HG03439 (cell line): ENCODE data around the gene NMRK1.

Experiments
- ATAC-seq: cut with Tn5 transposase; IDR thresholded peaks from one replicate; pipeline ENCODE4 v1.9.1; 2021; ENCODE audit warnings: mild to moderate bottlenecking, moderate library complexity; ENCODE audit not compliant: unreplicated experiment

NMRK1 gene

DNA sequence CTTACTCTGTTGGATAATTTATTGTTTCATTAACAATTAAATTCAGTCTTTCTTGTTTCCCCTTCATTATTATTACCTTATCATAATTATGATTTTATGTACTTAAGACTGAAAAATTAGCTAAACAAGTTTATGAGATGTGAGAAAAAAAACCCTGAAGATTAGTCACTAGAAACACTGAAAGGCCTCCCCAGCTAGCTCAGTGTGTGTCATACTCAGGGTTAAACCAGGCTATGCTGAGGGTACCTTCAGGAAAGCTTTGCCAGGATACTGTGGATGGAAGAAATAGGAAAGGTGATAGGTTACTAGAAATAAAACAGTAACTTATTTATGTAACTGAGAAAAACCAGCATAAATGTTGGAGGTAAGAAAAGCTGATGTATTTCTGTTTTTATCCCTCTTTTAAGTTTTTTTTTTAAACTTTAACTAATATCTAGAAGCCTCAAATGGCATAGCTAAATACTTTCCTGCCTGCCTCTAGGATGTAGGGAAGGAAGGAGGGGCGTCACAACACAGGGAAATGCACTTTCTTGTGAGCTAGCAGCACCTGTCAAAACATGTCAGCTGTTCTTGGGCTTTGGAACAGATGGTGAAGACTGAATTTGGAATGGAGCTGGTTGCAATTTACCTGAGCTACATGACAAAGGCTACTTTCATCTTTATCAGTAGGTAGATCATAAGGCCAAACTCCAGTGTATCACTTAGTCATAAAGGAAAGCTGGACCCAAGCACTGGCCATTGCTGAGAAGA lies 24.2 kb downstream of the NMRK1 start:
- no peak for ATAC-seq

DNA sequence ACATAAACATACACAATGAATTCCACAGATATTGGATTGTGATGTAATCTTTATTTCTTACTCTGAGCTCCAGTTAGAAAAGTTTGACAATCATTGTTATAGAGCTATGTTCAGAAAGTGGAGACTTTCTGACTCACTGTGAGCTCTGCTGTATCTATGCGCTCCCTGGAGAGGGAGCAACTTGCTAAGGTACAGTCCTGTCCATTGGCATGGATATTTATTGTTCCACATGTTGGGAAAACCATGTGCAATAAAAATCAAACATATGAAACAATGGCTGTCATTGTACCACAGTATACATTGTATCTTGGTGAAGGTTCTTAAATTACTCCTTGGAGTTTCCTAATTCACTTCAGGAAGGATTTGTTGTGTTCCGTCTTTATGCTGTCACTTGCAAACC lies 26.8 kb downstream of the NMRK1 start:
- no peak for ATAC-seq

DNA sequence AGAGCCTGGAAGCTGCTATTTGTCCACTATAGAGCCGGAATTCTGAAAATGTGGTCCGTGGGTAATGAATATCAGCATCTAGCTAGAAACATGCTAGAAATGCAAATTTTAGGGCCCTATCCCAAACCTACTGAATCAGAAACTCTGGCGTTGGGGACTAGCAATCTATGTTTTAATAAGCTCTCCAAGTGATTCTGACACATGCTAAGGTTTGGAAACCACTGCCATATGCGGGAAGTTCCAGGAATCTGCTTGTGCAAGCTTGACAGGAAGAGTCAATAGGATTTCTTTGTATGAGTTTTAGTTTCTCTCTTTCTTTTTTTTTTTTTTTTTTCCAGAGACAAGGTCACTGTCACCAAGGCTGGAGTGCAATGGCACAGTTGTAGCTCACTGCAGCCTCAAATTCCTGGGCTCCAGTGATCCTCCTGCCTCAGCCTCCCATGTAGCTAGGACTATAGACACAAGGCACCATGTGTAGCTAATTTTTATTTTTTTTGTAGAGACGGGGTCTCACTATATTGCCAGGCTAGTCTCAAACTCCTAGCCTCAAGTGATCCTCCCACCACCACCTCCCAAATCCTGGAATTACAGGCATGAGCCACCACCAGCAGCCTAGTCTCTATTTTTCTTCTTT lies 33.5 kb downstream of the NMRK1 start:
- no peak for ATAC-seq

DNA sequence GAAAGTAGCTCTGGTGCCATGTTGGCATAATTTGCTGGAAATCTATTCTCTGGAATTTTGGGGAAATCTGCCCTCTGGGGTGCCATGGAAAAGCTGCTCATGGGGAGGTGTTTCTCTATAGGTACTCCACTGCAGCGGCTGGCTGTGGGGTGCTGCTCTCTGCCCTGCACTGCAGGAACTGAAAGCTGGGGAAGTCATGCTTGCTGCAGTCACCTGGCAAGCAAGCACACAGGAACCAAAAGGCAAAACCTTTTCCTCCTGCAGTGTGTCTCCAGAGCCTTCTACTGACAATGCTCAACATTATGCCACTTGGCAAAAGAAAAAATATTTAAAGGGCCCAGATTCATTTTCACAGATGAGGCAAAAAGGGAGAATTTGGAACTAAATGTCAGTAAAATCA lies 34.1 kb downstream of the NMRK1 start:
- peak; percentile 75 for ATAC-seq

DNA sequence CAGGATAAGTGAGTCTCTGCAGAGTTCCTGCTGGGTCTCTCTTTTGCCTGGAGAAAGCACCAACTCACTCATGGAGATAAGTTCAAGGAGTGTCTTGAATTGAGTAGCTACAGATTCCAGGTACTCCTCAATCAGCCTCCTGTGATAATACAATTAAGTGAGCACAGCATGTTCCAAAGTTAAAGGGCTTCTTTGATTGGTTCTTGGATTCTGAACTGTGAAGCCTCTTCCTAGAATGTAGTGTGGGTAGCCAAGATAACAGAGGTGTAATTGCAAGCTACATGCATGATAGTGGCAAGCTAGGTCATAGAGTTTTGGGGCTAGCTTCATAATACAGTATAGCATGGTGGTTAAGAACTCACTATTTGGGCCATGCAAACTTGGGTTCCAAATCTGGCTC lies 36.7 kb downstream of the NMRK1 start:
- no peak for ATAC-seq

DNA sequence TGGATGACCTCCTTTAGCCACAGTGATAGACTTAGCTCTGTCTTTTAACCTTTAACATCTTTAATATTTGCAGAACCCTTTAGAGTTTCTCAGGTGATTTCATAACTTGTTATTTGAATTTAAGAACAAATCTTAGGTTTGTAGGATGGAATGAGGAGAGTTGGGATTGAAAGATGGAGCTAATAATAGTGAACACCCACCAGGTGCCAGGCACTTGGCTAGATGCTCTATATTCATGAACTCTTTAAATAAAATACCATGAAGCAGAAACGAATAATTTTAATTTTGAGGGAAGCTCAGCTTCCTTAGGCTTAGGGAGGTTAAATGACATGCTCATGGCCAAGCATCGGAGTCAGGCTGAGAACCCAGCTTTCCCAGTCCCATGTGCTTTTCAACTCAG lies 40.4 kb downstream of the NMRK1 start:
- no peak for ATAC-seq

DNA sequence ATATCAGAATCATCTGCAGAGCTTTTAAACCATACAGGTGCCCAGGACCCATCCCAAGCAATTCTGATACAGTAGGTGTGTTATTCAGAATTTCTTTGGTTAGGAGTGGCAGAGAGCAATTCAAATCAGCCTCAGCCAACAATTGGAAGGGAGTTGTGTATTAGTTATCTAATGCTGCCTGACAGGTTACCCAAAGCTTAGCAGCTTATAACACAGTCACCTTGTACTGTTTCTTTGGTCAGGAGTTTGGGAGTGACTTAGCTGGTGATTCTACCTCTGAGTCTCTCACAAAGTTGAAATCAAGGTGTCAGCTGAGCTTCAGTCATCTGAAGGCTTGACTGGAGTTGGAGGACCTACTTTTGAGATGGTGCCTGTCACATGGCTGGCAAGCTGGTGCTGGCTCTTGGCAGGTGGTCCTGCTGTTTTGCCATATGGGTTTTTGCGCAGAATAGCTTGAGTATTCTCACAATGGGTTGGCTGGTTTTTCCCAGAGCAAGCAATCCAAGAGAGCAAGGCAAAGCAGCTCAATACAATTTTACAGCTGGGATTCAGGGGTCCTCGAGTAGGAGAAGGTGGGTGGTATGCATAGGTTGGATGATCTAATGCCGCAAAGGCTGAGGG lies 41.1 kb downstream of the NMRK1 start:
- no peak for ATAC-seq

DNA sequence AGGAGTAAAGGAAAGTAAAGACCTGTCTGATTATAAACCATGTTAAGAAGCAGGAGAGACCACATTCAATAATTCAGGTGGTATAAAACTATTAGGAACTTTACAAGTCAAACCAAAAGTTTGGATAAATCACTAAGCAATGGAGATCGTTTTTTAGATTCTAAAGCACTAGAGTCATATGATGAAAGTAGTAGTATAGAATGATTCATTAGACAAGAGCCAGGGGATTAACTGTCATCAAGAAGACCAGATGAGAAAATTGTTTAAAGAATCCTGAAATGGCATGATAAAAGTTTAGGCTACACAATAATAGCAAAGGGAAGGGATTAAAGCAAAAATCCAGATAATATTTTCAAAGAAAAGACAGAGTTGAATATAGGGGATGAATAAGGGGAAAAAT lies 46.9 kb downstream of the NMRK1 start:
- no peak for ATAC-seq

DNA sequence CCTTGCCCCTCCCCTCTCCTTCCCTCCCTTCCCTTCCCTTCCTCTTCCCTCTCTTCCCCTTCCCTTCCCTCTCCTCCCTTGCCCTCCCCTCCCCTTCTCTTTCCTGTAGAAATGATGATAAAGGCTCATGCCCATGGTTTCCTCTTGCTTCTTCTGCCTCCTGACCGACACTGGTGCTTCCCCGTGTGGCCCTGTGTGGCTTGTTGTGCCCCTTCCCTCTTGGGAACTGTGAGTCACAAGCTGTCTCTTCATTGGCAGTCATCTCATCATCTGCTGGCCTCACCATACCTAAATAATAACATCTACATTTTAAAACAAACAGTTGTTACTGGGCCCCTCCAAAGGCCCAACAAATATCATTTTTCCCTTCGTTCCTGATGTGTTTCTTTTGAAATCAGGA lies 48.2 kb downstream of the NMRK1 start:
- ATAC-seq, result no peak

DNA sequence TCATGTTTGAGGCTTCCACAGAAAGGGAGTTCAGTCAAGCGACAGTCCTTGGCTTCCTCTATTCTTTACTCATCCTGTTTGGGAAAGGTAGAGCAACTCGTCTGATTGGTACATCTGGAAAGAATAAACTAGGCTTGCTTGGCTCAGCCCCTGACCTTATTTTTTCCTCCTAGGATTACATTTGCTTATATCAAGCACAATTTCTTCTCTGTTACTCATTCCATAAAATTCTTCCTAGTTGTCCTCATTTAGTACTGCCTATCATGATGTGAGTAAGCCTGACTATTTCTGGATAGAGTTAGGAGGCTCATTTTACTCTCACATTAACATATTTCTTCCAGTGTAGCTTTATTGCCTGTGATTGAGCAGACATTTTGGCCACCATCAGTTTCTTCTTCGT lies 48.9 kb downstream of the NMRK1 start:
- no peak for ATAC-seq

DNA sequence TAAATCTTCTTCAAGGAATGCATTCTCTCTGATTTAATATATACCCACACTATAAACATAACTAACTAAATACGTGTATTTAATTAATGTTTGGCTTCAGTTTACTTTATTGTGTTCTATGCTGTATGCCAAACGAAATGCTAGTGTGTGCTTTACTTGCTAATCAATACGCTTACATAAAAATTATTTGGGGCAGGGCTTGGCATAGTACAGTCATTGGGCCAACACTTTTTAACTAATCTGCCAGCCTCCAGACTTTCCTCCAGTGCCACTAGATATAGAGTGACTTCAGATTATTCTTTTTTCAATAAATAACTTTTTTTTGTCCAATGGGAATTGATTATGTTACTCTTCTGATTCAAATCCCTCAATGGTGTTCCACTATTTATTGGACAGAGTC lies 51.2 kb downstream of the NMRK1 start:
- ATAC-seq, result no peak

DNA sequence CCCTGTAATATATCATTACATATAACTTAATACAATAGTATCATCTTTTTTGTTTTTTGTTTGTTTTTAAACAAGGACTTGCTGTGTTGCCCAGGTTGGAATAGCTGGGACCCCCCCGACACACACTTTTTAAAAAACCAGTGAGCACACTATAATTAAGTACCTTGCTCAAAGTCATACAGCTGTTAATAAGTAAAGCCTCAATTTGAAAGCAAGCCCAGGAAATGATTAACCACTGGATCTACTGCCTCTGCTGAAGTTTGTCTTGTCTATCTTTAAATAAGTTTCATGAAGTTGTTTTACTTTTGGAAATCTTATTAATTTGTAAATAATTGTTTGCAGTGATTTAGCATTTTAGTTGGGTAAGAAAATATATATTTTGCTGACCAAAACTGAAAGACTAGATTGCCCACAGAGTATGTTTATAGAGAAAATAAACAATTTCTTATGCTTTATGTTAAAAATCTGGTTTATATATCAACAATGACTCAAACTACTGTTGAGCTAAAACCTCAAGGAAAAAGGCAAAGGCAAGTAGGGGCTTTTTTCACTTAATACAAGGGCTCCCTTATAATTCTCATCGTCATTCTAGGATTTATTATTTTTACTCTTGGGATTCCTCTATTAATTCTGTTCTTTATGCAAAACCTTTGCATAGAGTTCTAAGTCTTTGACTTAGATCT lies 54.0 kb downstream of the NMRK1 start:
- ATAC-seq, result no peak

DNA sequence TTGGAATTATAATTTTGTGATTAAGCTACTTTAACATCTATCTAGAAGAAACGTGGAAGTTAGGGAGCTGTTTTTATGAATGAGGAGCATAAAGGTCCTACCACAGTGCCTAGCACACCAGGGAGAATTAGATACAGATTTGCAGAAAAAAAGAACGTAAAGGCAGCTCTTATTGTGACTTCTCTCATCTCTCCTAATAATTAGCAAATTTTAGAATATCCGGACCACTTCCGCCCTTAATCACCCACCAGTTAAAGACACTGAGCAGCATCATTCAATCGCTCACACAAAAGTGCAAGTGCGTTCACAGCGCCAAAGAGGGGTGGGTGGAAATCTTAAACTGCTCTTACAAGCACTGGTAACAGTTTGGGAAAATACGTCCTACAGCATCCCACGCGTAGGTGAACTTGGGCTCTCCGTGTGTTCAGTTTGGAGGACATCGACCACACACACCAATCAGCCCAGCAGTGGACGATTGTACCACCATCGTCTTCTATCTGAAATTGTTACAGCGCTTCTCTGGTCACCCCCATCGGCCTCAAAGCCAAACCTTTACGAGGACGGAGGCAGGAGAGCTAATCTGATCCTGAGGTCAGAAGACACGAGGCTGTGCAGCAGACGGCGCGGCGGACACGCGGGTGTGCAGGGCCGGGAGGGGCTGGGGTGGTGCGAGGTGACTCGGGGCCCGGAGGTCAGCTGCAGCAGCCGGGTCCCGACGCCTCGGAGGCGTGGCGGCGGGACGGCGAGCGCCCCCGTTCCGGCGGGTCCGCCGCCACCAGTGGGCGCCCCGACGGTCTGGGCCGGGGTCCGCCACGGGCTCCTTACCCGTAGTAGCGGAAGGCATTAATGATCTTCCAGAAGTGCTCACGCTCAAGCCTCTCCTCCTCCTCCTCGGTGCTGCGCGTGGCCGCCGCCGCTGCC lies 60.5 kb downstream of the NMRK1 start:
- ATAC-seq, result peak; percentile 50

DNA sequence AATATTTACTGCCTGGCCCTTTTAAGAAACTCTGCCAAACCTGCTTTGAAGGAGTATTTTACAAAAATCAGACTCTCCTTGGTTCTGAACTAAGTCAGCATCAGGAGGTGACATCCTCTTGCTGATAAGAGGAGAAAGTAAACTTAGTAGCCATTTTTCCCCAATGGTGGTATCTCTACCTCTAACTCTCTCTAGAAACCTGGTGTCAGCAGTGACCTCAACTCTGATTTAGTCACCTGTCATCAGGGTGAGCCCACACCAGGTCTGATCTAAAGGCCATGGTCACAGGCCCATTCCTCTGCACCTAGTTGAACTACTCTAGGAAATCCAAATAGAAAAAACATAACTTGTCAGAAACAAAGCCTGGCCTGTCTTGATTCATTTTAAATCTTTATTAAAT lies 64.1 kb downstream of the NMRK1 start:
- ATAC-seq, result no peak

DNA sequence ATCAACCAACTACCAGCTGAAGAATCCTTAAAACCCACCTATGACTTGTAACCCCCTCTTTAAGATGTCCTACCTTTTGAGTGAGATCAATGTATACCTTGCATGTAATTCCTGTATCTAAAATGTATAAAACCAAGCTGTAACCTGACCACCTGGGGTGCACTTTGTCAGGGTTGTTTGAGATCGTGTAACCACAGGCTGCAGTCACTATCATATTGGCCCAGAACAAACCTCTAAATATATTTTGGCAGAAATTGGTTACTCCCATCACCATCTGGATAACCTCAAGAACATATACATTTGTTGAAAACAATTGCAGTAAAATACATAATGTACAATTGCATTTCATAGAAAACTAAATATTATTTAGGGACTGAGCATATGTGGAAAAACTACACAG lies 68.3 kb downstream of the NMRK1 start:
- ATAC-seq, result no peak

DNA sequence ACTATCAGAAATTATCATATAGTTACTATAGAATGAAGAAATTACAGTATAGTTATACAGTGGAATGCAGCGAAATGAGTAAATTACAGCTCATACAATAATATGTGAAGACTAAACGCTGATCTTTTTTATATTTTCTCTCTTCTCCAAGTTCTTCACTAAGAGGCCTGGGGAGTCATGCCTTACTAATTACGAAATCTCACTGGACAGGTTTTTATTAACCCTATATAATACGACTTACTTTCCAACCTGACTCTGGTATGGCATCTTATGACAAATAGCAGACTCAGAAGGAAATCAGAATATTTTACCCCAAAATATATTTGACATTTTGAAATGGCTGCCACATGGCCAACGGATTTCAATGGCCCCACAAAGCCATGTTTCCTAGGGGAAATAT lies 68.9 kb downstream of the NMRK1 start:
- ATAC-seq, result no peak

DNA sequence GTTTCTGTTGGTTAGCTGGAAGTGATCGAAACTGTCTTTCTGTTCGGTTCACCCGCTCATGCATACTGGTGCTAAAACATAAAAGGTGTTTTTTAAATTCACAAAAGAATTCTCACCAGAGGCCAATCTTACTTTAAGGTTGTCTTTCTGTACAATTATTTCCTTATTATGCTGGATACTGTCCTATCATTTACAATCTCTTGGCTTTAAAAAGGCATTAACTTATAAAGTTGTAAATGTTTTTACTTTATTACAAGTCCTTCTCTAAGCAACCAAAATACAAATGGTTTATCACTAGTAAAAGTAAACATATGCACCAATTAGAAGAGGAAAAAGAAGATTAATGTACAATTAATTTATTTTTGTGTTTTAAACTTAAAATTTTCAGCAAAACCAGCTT lies 70.6 kb downstream of the NMRK1 start:
- no peak for ATAC-seq

DNA sequence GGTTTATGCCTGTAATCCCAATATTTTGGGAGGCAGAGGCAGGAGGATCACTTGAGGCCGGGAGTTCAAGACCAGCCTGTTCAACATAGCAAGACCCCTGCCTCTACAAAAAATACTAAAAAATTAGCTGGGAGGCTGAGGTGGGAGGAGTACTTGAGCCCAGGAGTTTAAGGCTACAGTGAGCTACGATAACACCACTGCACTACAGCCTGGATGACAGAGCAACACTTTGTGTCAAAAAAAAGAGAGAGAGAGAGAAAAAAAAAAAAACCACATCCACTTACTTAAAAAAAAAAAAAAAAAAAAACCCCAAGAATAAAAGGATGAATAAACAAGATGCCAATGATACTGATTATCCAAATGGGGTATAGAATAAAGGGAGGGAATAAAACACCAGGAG lies 74.2 kb downstream of the NMRK1 start:
- ATAC-seq, result no peak
